BLaER1 (cell line): ENCODE results near the gene ASTN2.

Source experiments
- H3K27ac ChIP-seq: shearing (Covaris generic); formaldehyde crosslinking; 2 replicates; pipeline ENCODE4 v1.8.1; 2022
- H3K27me3 ChIP-seq: shearing (Covaris generic); formaldehyde crosslinking; 2 replicates; pipeline ENCODE4 v1.8.1; 2022
- H3K36me3 ChIP-seq: shearing (Covaris generic); formaldehyde crosslinking; 2 replicates; pipeline ENCODE4 v1.8.1; 2022
- H3K4me1 ChIP-seq: shearing (Covaris generic); formaldehyde crosslinking; 2 replicates; pipeline ENCODE4 v1.8.1; 2022
- H3K4me2 ChIP-seq: shearing (Covaris generic); formaldehyde crosslinking; 2 replicates; pipeline ENCODE4 v1.8.1; 2022
- H3K4me3 ChIP-seq: shearing (Covaris generic); formaldehyde crosslinking; 2 replicates; pipeline ENCODE4 v1.8.1; 2022
- H3K9ac ChIP-seq: shearing (Covaris generic); formaldehyde crosslinking; 2 replicates; pipeline ENCODE4 v1.8.1; 2022
- H3K9me3 ChIP-seq: shearing (Covaris generic); formaldehyde crosslinking; 2 replicates; pipeline ENCODE4 v1.8.1; 2022
- H4K20me1 ChIP-seq: shearing (Covaris generic); formaldehyde crosslinking; 2 replicates; pipeline ENCODE4 v1.8.1; 2022
- Cebpa-rat ChIP-seq: shearing (Covaris generic); IDR thresholded peaks from 2 replicates; pipeline ENCODE4 v1.8.1; 2022

ASTN2 gene

GRCh38 chr9:116979456-116979855 is 435.4 kb downstream of the ASTN2 start:
- no peaks in the 10 kb centered on the region for H3K4me1 ChIP-seq
- no peak overlapping the region for H3K4me2 ChIP-seq
- no peaks in the 10 kb centered on the region for H3K27me3 ChIP-seq
- H3K27ac ChIP-seq = no peak overlapping the region
- H3K9me3 ChIP-seq = no peaks in the 10 kb centered on the region
- H3K9ac ChIP-seq = no peak overlapping the region
- no peak overlapping the region for H3K4me3 ChIP-seq
- no peaks in the 10 kb centered on the region for H3K36me3 ChIP-seq
- no peaks in the 10 kb centered on the region for H4K20me1 ChIP-seq
- no peak for TF ChIP-seq Cebpa-rat

GRCh38 chr9:116978155-116978554 is 436.7 kb downstream of the ASTN2 start:
- H3K36me3 ChIP-seq = no peaks in the 10 kb centered on the region
- no peaks in the 10 kb centered on the region for H4K20me1 ChIP-seq
- H3K27me3 ChIP-seq = no peaks in the 10 kb centered on the region
- H3K9me3 ChIP-seq = no peaks in the 10 kb centered on the region
- H3K4me2 ChIP-seq = no peak overlapping the region
- H3K4me3 ChIP-seq = no peak overlapping the region
- no peak overlapping the region for H3K9ac ChIP-seq
- H3K4me1 ChIP-seq = no peaks in the 10 kb centered on the region
- H3K27ac ChIP-seq = no peak overlapping the region
- TF ChIP-seq Cebpa-rat = no peak

- no peak for TF ChIP-seq Cebpa-rat
- Histone ChIP-seq H3K27me3 (no peaks in the 10 kb centered on the region), H3K4me3 (no peak overlapping the region), H3K4me1 (no peaks in the 10 kb centered on the region), H3K36me3 (no peaks in the 10 kb centered on the region), H3K4me2 (no peak overlapping the region), H4K20me1 (no peaks in the 10 kb centered on the region), H3K27ac (no peak overlapping the region), H3K9me3 (no peaks in the 10 kb centered on the region), H3K9ac (no peak overlapping the region)
Measured at GRCh38 chr9:116975126-116975525, 439.7 kb downstream of the ASTN2 start.

GRCh38 chr9:116966199-116966598 is 448.7 kb downstream of the ASTN2 start:
- peaks cover 16% of the 10 kb centered on the region for H3K4me1 ChIP-seq
- no peak for TF ChIP-seq Cebpa-rat
- H4K20me1 ChIP-seq = no peaks in the 10 kb centered on the region
- no peak overlapping the region for H3K27ac ChIP-seq
- H3K4me3 ChIP-seq = no peak overlapping the region
- no peaks in the 10 kb centered on the region for H3K36me3 ChIP-seq
- no peaks in the 10 kb centered on the region for H3K27me3 ChIP-seq
- no peak overlapping the region for H3K9ac ChIP-seq
- peak overlapping the region; percentile 65; the same call in 1 of the 2 replicates for H3K4me2 ChIP-seq
- H3K9me3 ChIP-seq = no peaks in the 10 kb centered on the region

GRCh38 chr9:116964258-116964657 is 450.6 kb downstream of the ASTN2 start:
- Histone ChIP-seq H3K4me3 (no peak overlapping the region), H3K4me2 (no peak overlapping the region), H3K36me3 (no peaks in the 10 kb centered on the region), H3K27ac (no peak overlapping the region), H4K20me1 (no peaks in the 10 kb centered on the region), H3K4me1 (peaks cover 33% of the 10 kb centered on the region), H3K9ac (no peak overlapping the region), H3K9me3 (no peaks in the 10 kb centered on the region), H3K27me3 (no peaks in the 10 kb centered on the region)
- no peak for TF ChIP-seq Cebpa-rat

DNA sequence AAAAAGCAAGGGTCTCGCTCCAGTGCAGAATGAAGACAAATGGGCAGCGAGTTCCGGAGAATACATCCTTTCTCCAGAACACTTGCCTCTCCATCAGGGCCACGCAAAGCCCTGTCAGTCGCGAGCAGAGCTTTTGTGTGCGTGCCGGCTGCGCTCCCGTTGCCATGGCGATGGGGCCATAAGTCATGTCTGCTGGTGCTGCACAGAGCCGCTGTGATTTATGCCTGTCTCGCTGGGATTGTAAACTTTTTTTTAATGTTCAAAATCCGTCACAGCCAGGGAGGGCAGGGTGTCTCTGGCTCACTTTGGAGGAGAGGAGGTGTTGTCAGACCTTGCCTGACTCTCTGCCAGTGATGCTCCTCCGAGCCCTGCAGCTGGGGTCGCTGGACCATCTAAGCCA is 455.0 kb downstream of the ASTN2 start:
- H3K27me3 ChIP-seq = no peaks in the 10 kb centered on the region
- H3K36me3 ChIP-seq = no peaks in the 10 kb centered on the region
- peaks cover 41% of the 10 kb centered on the region for H3K4me1 ChIP-seq
- H3K4me2 ChIP-seq = peak overlapping the region; percentile 68
- no peak overlapping the region for H3K4me3 ChIP-seq
- peaks cover 10% of the 10 kb centered on the region; the same call in 1 of the 2 replicates for H3K9me3 ChIP-seq
- no peak overlapping the region for H3K27ac ChIP-seq
- no peak overlapping the region for H3K9ac ChIP-seq
- TF ChIP-seq Cebpa-rat = no peak
- H4K20me1 ChIP-seq = no peaks in the 10 kb centered on the region

GRCh38 chr9:116958881-116959280 is 456.0 kb downstream of the ASTN2 start:
- H3K27me3 ChIP-seq = no peaks in the 10 kb centered on the region
- peak overlapping the region; percentile 68 for H3K4me2 ChIP-seq
- no peaks in the 10 kb centered on the region for H3K36me3 ChIP-seq
- no peak for TF ChIP-seq Cebpa-rat
- H3K9me3 ChIP-seq = peaks cover 10% of the 10 kb centered on the region; the same call in 1 of the 2 replicates
- no peak overlapping the region for H3K27ac ChIP-seq
- no peak overlapping the region for H3K9ac ChIP-seq
- 0 out of 2 replicates have a peak overlapping the region, but pooled peaks have one; percentile 8 for H3K4me3 ChIP-seq
- H4K20me1 ChIP-seq = no peaks in the 10 kb centered on the region
- H3K4me1 ChIP-seq = peaks cover 41% of the 10 kb centered on the region

DNA sequence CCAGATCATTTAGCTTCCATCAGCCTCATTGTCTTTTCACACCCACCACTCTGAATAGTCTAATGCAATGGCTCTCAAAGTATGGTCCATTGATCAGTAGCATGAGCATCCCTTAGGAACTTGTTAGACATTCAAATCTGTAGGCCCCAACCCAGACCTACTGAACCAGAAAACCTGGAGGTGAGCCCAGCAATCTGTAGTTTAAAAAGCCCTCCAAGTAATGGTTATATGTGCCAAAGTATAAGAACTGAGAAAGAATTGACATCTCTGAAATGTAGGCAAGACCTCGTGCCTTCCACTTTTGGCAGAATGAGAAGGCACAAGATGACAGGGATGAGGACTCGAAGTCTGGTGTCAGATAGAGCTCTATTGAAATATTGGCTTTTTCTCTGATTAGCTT is 460.1 kb downstream of the ASTN2 start:
- peaks cover 55% of the 10 kb centered on the region for H3K4me1 ChIP-seq
- H3K4me3 ChIP-seq = no peak overlapping the region
- no peak overlapping the region for H3K9ac ChIP-seq
- peaks cover 10% of the 10 kb centered on the region; the same call in 1 of the 2 replicates for H3K9me3 ChIP-seq
- no peaks in the 10 kb centered on the region for H3K36me3 ChIP-seq
- no peaks in the 10 kb centered on the region for H4K20me1 ChIP-seq
- TF ChIP-seq Cebpa-rat = no peak
- no peak overlapping the region for H3K4me2 ChIP-seq
- no peak overlapping the region for H3K27ac ChIP-seq
- no peaks in the 10 kb centered on the region for H3K27me3 ChIP-seq

- Histone ChIP-seq H3K36me3 (no peaks in the 10 kb centered on the region), H3K27me3 (no peaks in the 10 kb centered on the region), H3K4me1 (peaks cover 40% of the 10 kb centered on the region), H4K20me1 (no peaks in the 10 kb centered on the region), H3K4me3 (no peak overlapping the region), H3K9me3 (0 out of 2 replicates have a peak, but pooled peaks cover 2% of the 10 kb centered on the region), H3K9ac (no peak overlapping the region), H3K27ac (no peak overlapping the region), H3K4me2 (no peak overlapping the region)
- no peak for TF ChIP-seq Cebpa-rat
Measured at GRCh38 chr9:116953271-116953670, 461.6 kb downstream of the ASTN2 start.

GRCh38 chr9:116952436-116952810 is 462.4 kb downstream of the ASTN2 start:
- Histone ChIP-seq H3K4me1 (peaks cover 32% of the 10 kb centered on the region), H3K4me2 (no peak overlapping the region), H4K20me1 (no peaks in the 10 kb centered on the region), H3K9ac (no peak overlapping the region), H3K4me3 (no peak overlapping the region), H3K36me3 (no peaks in the 10 kb centered on the region), H3K27me3 (no peaks in the 10 kb centered on the region), H3K9me3 (no peaks in the 10 kb centered on the region), H3K27ac (no peak overlapping the region)
- no peak for TF ChIP-seq Cebpa-rat
